Rectal smooth muscle tissue (tissue), 1 donor: ENCODE measurements around the gene COLEC11.
A peak's percentile ranks its signal among the peaks of the same experiment; 100 is the strongest.
"Not testable (repeated sequence)": the region's sequence is repeated elsewhere in the genome, so short reads cannot be mapped to it uniquely, and the experiment has no call there.

Experiments used
- H3K27ac ChIP-seq: one replicate; pipeline ENCODE4 v1.7.0; 2013; ENCODE audit warnings: low read depth, low read length, inconsistent platforms
- H3K27me3 ChIP-seq: one replicate; pipeline ENCODE4 v1.7.0; 2013; ENCODE audit warnings: low read length; ENCODE audit not compliant: control insufficient read depth, insufficient read depth
- H3K36me3 ChIP-seq: one replicate; pipeline ENCODE4 v1.7.0; 2013; ENCODE audit warnings: low read length; ENCODE audit not compliant: control insufficient read depth, insufficient read depth
- H3K4me1 ChIP-seq: one replicate; pipeline ENCODE4 v1.7.0; 2013; ENCODE audit warnings: low read length; ENCODE audit not compliant: control insufficient read depth, insufficient read depth
- H3K4me3 ChIP-seq: one replicate; pipeline ENCODE4 v1.7.0; 2013; ENCODE audit warnings: low read length
- H3K9ac ChIP-seq: one replicate; pipeline ENCODE4 v1.7.0; 2013; ENCODE audit warnings: low read length

The COLEC11 gene

GRCh38 chr2:3594493-3595281, at the start of gene COLEC11:
Gene COLEC11 (plus strand): TSS chr2:3595112. CDS start chr2:3604341, 9,229 bp downstream.
- no peak within 1 kb of the TSS for H3K9ac ChIP-seq
- H3K36me3 ChIP-seq: no peaks in the 10 kb centered on the region
- H3K4me1 ChIP-seq: no peaks in the 10 kb centered on the region
- H3K27me3 ChIP-seq: no peaks in the 10 kb centered on the region
- peak within 1 kb of the TSS; percentile 14 for H3K27ac ChIP-seq
- peak within 1 kb of the TSS; percentile 15 for H3K4me3 ChIP-seq

DNA sequence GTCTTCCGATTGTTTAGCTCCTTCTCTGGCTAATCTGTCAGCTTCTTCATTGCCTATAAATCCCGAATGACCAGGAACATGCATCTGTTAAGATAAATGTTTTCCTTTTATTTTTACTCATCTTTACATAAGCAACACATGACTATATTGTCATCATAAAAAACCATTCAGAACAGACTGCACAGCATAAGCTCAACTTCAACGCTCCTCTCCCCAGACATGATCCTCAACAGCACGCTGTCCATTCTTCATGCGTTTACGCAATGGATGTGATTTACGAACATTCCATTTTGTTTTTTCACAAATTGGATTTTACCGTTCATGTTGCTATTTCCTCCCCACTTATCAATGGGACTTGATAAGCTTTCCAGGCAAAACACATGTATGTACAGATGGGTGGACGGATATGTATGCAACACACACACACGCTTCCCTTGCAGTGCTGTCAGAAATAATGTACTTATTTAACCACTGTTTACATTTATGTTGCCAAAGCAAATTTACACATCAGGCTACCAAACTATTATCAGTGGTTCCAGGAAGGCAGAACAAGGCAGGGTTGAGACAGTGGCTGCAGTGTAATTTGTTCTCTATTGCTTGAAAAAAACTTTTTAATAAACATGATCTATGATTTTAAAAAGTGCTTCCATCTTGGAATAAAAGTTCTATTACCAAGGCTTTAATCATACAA, 49.0 kb upstream of the COLEC11 start:
- no peak overlapping the region for H3K9ac ChIP-seq
- H3K36me3 ChIP-seq: peaks cover 38% of the 10 kb centered on the region
- no peak overlapping the region for H3K27ac ChIP-seq
- H3K27me3 ChIP-seq: no peaks in the 10 kb centered on the region
- no peaks in the 10 kb centered on the region for H3K4me1 ChIP-seq
- no peak overlapping the region for H3K4me3 ChIP-seq

DNA sequence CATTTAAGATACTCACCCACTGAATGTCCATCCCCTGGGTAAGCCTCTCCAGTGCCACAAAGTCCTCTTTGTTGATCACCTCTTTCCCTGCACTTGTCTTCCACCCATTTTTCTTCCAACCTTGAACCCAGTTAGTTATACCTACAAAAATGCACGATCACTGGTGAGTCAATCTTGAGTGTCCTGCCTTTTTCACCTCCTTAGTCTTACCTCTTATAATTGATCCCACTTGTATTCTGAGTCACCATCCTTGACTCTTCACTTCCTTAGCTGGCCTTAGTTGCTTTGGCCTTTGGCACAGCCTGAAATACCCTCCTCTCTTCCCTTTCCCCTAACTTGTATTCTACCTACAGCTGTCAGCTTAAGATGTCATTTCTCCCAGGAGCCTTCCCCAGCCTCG, 47.0 kb upstream of the COLEC11 start:
- peaks cover 36% of the 10 kb centered on the region for H3K36me3 ChIP-seq

DNA sequence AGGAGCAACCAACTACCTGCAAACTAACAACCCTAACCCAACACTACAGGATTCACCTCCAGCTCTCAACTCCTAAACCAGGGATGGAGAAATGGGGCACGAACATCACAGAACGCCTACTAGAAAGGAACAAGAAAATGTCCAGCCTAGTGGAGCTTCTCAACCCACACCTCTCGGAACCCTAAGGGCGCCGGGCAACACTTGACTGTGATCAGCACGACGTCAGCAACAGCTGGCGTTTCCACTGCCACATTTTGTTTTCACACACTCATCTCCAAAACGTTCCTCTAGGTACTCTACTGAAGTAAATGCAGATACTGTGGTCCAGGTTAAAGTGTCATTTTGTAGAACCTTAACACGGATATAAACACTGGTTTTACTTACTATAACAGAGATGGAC, 41.0 kb upstream of the COLEC11 start:
- Histone ChIP-seq H3K9ac (no peak overlapping the region), H3K4me1 (peaks cover 5% of the 10 kb centered on the region), H3K4me3 (no peak overlapping the region), H3K27me3 (no peaks in the 10 kb centered on the region), H3K27ac (no peak overlapping the region), H3K36me3 (peaks cover 28% of the 10 kb centered on the region)

More for the DNA sequence above, 47.0 kb upstream of the COLEC11 start:
- no peak overlapping the region for H3K9ac ChIP-seq
- no peak overlapping the region for H3K4me3 ChIP-seq
- no peak overlapping the region for H3K27ac ChIP-seq
- H3K27me3 ChIP-seq: no peaks in the 10 kb centered on the region
- no peaks in the 10 kb centered on the region for H3K4me1 ChIP-seq

- no peaks in the 10 kb centered on the region for H3K27me3 ChIP-seq
- peaks cover 14% of the 10 kb centered on the region for H3K36me3 ChIP-seq
- peak overlapping the region; percentile 86 for H3K4me3 ChIP-seq
- H3K27ac ChIP-seq: peak overlapping the region; percentile 91
- H3K4me1 ChIP-seq: peaks cover 5% of the 10 kb centered on the region
- H3K9ac ChIP-seq: peak overlapping the region; percentile 53
Observed at GRCh38 chr2:3557639-3558204, 37.2 kb upstream of the COLEC11 start.

GRCh38 chr2:3558205-3559014, 36.5 kb upstream of the COLEC11 start, which contains the start of gene RNASEH1:
Gene RNASEH1 (minus strand): TSS chr2:3558333. CDS start chr2:3558260, 73 bp downstream.
- H3K4me1 ChIP-seq: peaks cover 5% of the 10 kb centered on the region
- H3K27me3 ChIP-seq: no peaks in the 10 kb centered on the region
- H3K36me3 ChIP-seq: peaks cover 14% of the 10 kb centered on the region

GRCh38 chr2:3563521-3563976, 31.4 kb upstream of the COLEC11 start:
- Histone ChIP-seq H3K4me3 (no peak overlapping the region), H3K27me3 (no peaks in the 10 kb centered on the region), H3K4me1 (no peaks in the 10 kb centered on the region), H3K9ac (no peak overlapping the region), H3K36me3 (no peaks in the 10 kb centered on the region), H3K27ac (no peak overlapping the region)

More at GRCh38 chr2:3558205-3559014, 36.5 kb upstream of the COLEC11 start, which contains the start of gene RNASEH1:
- peak within 1 kb of the TSS; percentile 91 for H3K27ac ChIP-seq
- H3K9ac ChIP-seq: peak within 1 kb of the TSS; percentile 53
- H3K4me3 ChIP-seq: peak within 1 kb of the TSS; percentile 86

DNA sequence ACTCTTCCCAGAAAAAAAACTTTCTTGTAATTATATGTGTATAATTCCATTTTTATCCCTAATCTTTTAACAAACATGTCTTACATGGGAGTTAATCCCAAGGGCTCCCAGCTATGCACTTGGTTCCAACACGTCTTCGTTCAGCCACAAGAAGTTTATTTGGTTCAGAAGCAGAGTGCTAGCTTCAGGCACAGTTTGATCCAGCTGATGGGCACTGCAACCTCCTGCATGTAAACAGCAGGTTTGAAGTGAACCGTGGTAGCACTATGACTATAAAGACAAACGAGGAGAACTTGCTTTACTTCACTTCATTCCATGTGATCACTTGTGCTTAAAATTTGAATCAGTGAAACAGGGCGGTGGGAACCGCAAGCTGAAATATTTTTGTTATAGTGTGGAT, 29.8 kb upstream of the COLEC11 start:
- no peak overlapping the region for H3K9ac ChIP-seq
- no peaks in the 10 kb centered on the region for H3K36me3 ChIP-seq
- no peak overlapping the region for H3K4me3 ChIP-seq
- H3K27me3 ChIP-seq: no peaks in the 10 kb centered on the region
- H3K27ac ChIP-seq: no peak overlapping the region
- H3K4me1 ChIP-seq: no peaks in the 10 kb centered on the region

- H3K9ac ChIP-seq: no peak overlapping the region
- no peaks in the 10 kb centered on the region for H3K27me3 ChIP-seq
- no peak overlapping the region for H3K27ac ChIP-seq
- H3K4me1 ChIP-seq: no peaks in the 10 kb centered on the region
- H3K36me3 ChIP-seq: no peaks in the 10 kb centered on the region
- no peak overlapping the region for H3K4me3 ChIP-seq
Observed at GRCh38 chr2:3566806-3567205, 28.1 kb upstream of the COLEC11 start.

GRCh38 chr2:3569656-3570055, 25.3 kb upstream of the COLEC11 start:
- H3K4me3 ChIP-seq, H3K36me3 ChIP-seq, H3K27me3 ChIP-seq, H3K9ac ChIP-seq, H3K4me1 ChIP-seq, H3K27ac ChIP-seq: not testable (repeated sequence)

- Histone ChIP-seq H3K27ac (no peak overlapping the region), H3K9ac (no peak overlapping the region), H3K36me3 (no peaks in the 10 kb centered on the region), H3K27me3 (no peaks in the 10 kb centered on the region), H3K4me3 (no peak overlapping the region), H3K4me1 (peaks cover 5% of the 10 kb centered on the region)
Observed at GRCh38 chr2:3571284-3571683, 23.6 kb upstream of the COLEC11 start.

DNA sequence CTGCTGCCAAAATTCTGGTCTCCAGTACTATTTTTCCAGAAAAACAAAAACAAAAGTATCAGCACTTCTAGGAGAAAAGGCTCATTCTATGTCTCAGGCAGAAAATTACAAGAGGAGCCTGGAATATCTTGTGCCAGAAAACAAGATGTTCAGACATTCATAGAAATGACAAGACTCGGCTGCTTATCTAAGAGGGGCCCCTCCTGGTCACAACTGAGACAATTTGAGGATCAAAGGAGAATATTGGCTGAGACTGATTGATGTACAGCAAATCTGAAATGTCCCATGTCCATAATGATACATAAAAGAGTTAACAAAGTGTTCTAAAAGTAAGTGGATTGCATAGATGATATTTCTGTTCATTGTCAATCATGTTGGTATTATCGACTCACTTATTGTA, 22.3 kb upstream of the COLEC11 start:
- Histone ChIP-seq H3K36me3 (peaks cover 6% of the 10 kb centered on the region), H3K4me3 (no peak overlapping the region)

More for the DNA sequence above, 22.3 kb upstream of the COLEC11 start:
- Histone ChIP-seq H3K27me3 (no peaks in the 10 kb centered on the region), H3K9ac (no peak overlapping the region), H3K4me1 (peaks cover 11% of the 10 kb centered on the region), H3K27ac (no peak overlapping the region)
